ENCODE results near the gene MCTP2. TPM values are rescaled to one million over a fixed set of nuclear protein-coding genes. Genes with fewer than 3 reads are reported as not detected.

MCTP2 gene
- total RNA-seq, 1 donor from 2014 or later, result 6.3 TPM

GRCh38 chr15:94416267-94416666, 184.9 kb downstream of the MCTP2 start:
- DNase-seq (ENCODE audit: low read depth), result no peak
- no peak for TF ChIP-seq CTCF (IDR thresholded peaks at IDR 0.05; ENCODE audit: insufficient read depth, low read length, poor library complexity, severe bottlenecking)
- Histone ChIP-seq H3K36me3 (ENCODE audit: control insufficient read depth, insufficient read depth, low read length) (no peaks in the 10 kb centered on the region), H3K27me3 (ENCODE audit: control insufficient read depth, insufficient read depth, low read length) (no peaks in the 10 kb centered on the region), H3K4me3 (ENCODE audit: low read depth, low read length) (no peak overlapping the region)

- TF ChIP-seq CTCF (IDR thresholded peaks at IDR 0.05; ENCODE audit: insufficient read depth, low read length, poor library complexity, severe bottlenecking), result no peak
- Histone ChIP-seq H3K36me3 (ENCODE audit: control insufficient read depth, insufficient read depth, low read length) (no peaks in the 10 kb centered on the region), H3K4me3 (ENCODE audit: low read depth, low read length) (no peak overlapping the region), H3K27me3 (ENCODE audit: control insufficient read depth, insufficient read depth, low read length) (no peaks in the 10 kb centered on the region)
- DNase-seq (ENCODE audit: low read depth), result no peak
Measured at GRCh38 chr15:94416820-94417219, 185.5 kb downstream of the MCTP2 start.

- Histone ChIP-seq H3K36me3 (ENCODE audit: control insufficient read depth, insufficient read depth, low read length) (no peaks in the 10 kb centered on the region), H3K27me3 (ENCODE audit: control insufficient read depth, insufficient read depth, low read length) (no peaks in the 10 kb centered on the region), H3K4me3 (ENCODE audit: low read depth, low read length) (no peak overlapping the region)
- no peak for TF ChIP-seq CTCF (IDR thresholded peaks at IDR 0.05; ENCODE audit: insufficient read depth, low read length, poor library complexity, severe bottlenecking)
- DNase-seq (ENCODE audit: low read depth), result no peak
Measured at GRCh38 chr15:94417501-94418293, 186.3 kb downstream of the MCTP2 start.

GRCh38 chr15:94421706-94422105, 190.3 kb downstream of the MCTP2 start:
- DNase-seq (ENCODE audit: low read depth), result no peak
- H3K36me3 ChIP-seq (ENCODE audit: control insufficient read depth, insufficient read depth, low read length), result no peaks in the 10 kb centered on the region
- H3K27me3 ChIP-seq (ENCODE audit: control insufficient read depth, insufficient read depth, low read length), result no peaks in the 10 kb centered on the region
- H3K4me3 ChIP-seq (ENCODE audit: low read depth, low read length), result no peak overlapping the region
- TF ChIP-seq CTCF (IDR thresholded peaks at IDR 0.05; ENCODE audit: insufficient read depth, low read length, poor library complexity, severe bottlenecking), result no peak

GRCh38 chr15:94432279-94432678, 200.9 kb downstream of the MCTP2 start:
- DNase-seq (ENCODE audit: low read depth), result no peak
- Histone ChIP-seq H3K4me3 (ENCODE audit: low read depth, low read length) (no peak overlapping the region), H3K27me3 (ENCODE audit: control insufficient read depth, insufficient read depth, low read length) (no peaks in the 10 kb centered on the region), H3K36me3 (ENCODE audit: control insufficient read depth, insufficient read depth, low read length) (no peaks in the 10 kb centered on the region)
- TF ChIP-seq CTCF (IDR thresholded peaks at IDR 0.05; ENCODE audit: insufficient read depth, low read length, poor library complexity, severe bottlenecking), result no peak

GRCh38 chr15:94439158-94439557, 207.8 kb downstream of the MCTP2 start:
- no peak overlapping the region for H3K4me3 ChIP-seq (ENCODE audit: low read depth, low read length)
- H3K27me3 ChIP-seq (ENCODE audit: control insufficient read depth, insufficient read depth, low read length), result no peaks in the 10 kb centered on the region
- no peak for DNase-seq (ENCODE audit: low read depth)
- no peak for TF ChIP-seq CTCF (IDR thresholded peaks at IDR 0.05; ENCODE audit: insufficient read depth, low read length, poor library complexity, severe bottlenecking)
- no peaks in the 10 kb centered on the region for H3K36me3 ChIP-seq (ENCODE audit: control insufficient read depth, insufficient read depth, low read length)

Data from kidney epithelial cell (primary cell).